Measurements from ENCODE around the gene RND3. TPM values are rescaled to one million over a fixed set of nuclear protein-coding genes. Genes with fewer than 3 reads are reported as not detected.

Gene RND3
- total RNA-seq, 4 donors from 2014 or later = 41.3 to 214 (median 103) TPM

DNA sequence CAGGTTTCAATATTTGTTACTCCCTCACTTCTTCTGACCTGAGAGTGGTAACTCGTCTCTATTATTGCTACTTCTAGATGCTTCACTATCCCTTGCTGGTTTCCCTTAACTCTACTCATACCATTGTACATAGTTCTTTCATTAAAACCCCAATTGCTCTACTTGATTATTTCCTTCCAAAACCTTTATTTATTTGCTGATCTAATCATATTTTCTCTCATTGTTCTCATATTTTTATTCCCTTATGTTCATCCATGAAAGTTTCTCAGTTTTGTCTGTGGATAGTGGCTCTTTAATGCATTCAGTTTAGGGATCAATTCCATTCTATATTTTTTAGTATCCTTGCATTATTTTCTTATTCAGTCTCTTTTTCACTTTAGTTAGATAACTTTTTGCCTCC lies 42.1 kb downstream of the RND3 start:
- ATAC-seq (ENCODE audit: low FRiP score) (no peak), DNase-seq (ENCODE audit: low spot score) (no peak)
- TF ChIP-seq, protein P1, sequence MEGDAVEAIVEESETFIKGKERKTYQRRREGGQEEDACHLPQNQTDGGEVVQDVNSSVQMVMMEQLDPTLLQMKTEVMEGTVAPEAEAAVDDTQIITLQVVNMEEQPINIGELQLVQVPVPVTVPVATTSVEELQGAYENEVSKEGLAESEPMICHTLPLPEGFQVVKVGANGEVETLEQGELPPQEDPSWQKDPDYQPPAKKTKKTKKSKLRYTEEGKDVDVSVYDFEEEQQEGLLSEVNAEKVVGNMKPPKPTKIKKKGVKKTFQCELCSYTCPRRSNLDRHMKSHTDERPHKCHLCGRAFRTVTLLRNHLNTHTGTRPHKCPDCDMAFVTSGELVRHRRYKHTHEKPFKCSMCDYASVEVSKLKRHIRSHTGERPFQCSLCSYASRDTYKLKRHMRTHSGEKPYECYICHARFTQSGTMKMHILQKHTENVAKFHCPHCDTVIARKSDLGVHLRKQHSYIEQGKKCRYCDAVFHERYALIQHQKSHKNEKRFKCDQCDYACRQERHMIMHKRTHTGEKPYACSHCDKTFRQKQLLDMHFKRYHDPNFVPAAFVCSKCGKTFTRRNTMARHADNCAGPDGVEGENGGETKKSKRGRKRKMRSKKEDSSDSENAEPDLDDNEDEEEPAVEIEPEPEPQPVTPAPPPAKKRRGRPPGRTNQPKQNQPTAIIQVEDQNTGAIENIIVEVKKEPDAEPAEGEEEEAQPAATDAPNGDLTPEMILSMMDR (IDR thresholded peaks at IDR 0.05) = no peak

DNA sequence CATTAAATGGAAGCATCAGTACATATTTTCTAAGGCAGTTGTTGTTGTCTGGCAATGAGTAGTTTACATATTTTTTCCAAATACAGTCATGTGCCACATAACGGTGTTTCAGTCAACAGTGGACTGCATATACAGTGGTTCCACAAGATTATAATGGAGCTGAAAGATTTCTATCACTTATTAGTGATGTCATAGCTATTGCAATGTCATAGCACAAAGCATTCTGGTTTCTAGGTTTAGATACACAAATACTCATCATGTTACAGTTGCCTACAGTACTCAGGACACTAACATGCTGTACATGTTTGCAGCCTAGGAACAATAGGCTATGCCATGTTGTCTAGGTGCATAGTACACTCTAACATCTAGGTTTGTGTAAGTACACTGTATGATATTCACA lies 45.0 kb downstream of the RND3 start:
- TF ChIP-seq, protein P1 (IDR thresholded peaks at IDR 0.05) = no peak
- no peak for DNase-seq (ENCODE audit: low spot score)
- no peak for ATAC-seq (ENCODE audit: low FRiP score)

DNA sequence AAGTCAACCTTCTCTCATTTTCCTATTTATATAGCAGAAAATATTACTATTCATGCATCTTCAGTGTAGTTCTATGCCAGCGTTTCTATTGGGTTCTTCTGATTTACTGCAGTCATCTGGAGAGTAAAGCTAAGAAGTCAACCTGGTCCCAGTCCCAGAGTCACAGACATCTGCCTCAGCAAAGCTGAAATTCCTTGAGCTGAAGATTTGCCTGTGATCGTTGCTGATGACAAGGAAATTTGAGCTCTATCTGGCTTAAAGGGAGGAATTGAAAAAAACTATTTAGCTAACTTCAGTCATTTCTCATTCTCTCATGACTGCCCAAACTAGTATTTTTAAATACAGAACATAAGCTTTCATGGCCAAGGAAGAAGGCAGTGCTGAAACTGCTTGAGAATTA lies 45.7 kb downstream of the RND3 start:
- DNase-seq (ENCODE audit: low spot score) (no peak), ATAC-seq (ENCODE audit: low FRiP score) (no peak)
- TF ChIP-seq, protein P1 (IDR thresholded peaks at IDR 0.05) = no peak

DNA sequence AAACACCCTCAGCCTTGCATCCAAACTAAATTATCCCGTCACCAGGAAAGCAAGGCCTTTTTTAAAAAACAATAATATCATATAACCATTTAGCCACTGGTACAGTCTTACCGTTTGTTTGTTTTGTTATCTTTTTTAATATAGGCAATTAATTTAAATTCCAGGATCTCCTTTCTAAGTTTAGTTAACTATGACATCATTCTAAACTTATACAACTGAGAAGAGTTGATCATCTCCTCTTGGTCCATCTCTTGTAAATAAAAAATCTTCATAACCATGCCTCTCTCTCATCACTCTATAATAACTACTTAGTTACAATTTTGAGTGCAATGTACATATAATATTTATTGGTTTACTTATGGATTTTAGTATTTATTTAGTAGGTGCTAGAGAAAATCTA lies 46.2 kb downstream of the RND3 start:
- no peak for ATAC-seq (ENCODE audit: low FRiP score)
- TF ChIP-seq, protein P1 (IDR thresholded peaks at IDR 0.05) = no peak
- no peak for DNase-seq (ENCODE audit: low spot score)

DNA sequence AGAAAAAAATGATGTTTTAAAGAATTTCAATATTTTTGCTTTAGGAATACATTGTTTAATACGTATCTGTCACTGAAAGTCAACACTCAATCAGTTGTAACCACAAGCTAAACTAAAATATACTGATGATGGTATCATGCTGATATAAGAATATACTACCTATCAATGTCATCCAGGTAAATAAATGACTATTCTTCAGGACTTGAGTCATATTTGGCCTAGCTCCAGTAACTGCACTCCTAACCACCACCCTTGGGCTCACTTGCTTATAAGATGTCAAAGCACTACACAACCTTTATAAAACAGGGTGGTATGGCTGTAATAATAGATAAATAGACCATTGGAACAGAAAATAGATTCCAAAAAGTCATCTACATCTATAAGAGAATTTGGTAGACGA lies 48.8 kb downstream of the RND3 start:
- TF ChIP-seq, protein P1 (IDR thresholded peaks at IDR 0.05) = no peak
- ATAC-seq (ENCODE audit: low FRiP score) (no peak), DNase-seq (ENCODE audit: low spot score) (no peak)

DNA sequence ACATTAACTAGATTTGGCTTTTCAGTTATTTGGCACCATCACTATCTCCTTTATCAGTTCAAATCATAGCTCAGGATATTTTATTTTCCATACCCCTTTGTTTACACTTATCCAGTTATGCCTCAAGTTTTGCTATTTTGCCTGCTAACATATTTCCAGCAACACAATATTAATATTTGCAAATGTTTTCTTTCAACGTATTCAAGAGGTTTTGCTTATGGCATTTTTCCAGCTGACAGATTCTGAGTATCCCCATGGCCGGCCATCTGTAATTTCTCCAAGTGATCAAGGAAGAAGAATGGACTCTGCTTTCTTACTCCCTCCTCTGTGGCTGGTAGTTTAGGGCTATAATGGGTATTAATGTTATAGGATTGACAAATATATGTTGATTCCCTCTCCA lies 49.4 kb downstream of the RND3 start:
- ATAC-seq (ENCODE audit: low FRiP score) (no peak), DNase-seq (ENCODE audit: low spot score) (no peak)
- TF ChIP-seq, protein P1 (IDR thresholded peaks at IDR 0.05) = no peak

DNA sequence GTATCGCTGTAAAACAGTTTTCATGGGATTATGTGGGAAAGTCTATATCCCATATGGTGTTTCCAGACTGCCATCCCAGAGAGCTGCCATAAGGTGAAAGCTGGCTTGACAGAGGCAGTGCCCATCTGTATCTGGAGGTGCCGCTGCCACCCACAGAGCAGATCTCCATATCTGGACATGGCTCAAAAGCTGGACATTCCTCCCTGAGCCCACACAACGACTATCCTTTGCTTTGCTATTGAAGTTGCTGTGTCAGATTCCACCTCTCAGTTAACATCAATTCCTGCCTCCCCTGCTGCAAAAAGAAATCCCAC lies 55.2 kb downstream of the RND3 start:
- ATAC-seq (ENCODE audit: low FRiP score) = no peak
- TF ChIP-seq, protein P1 (IDR thresholded peaks at IDR 0.05) = no peak
- no peak for DNase-seq (ENCODE audit: low spot score)
